GM19438 (cell line): ENCODE data around the gene TMEM138.

Experiments
- ATAC-seq: cut with Tn5 transposase; IDR thresholded peaks from one replicate; pipeline ENCODE4 v1.9.1; 2021; ENCODE audit warnings: low read depth; ENCODE audit not compliant: unreplicated experiment

Gene TMEM138

GRCh38 chr11:61361741-61362541, at the start of gene TMEM138, which contains the start of gene CYB561A3:
Gene TMEM138, plus strand, starts transcription at chr11:61362374. Its CDS starts 2,017 bp downstream, at chr11:61364391.
Gene CYB561A3, minus strand, starts transcription at chr11:61361882. Its CDS starts 5,169 bp downstream, at chr11:61356713.
- peak; percentile 74 for ATAC-seq

- no peak for ATAC-seq
These were observed 46.9 kb upstream of the TMEM138 start for GRCh38 chr11:61315260-61315659.

- ATAC-seq = no peak
These were observed 36.3 kb upstream of the TMEM138 start for GRCh38 chr11:61325649-61326414.

- ATAC-seq = no peak
These were observed 34.5 kb upstream of the TMEM138 start for GRCh38 chr11:61327669-61328071.

GRCh38 chr11:61328351-61328750, 33.8 kb upstream of the TMEM138 start:
- no peak for ATAC-seq

- ATAC-seq = no peak
These were observed 32.3 kb upstream of the TMEM138 start for GRCh38 chr11:61329871-61330270.

GRCh38 chr11:61331651-61332050, 30.5 kb upstream of the TMEM138 start:
- no peak for ATAC-seq

GRCh38 chr11:61332281-61332796, 29.8 kb upstream of the TMEM138 start:
- ATAC-seq = peak; percentile 4

GRCh38 chr11:61332797-61333549, 29.2 kb upstream of the TMEM138 start, which contains the start of the genes DDB1 and TKFC:
Gene DDB1, minus strand, starts transcription at chr11:61333105. Its CDS starts 137 bp downstream, at chr11:61332968.
Gene TKFC, plus strand, starts transcription at chr11:61333228. Its CDS starts 1,501 bp downstream, at chr11:61334729.
- peak; percentile 87 for ATAC-seq

- no peak for ATAC-seq
These were observed 28.4 kb upstream of the TMEM138 start for GRCh38 chr11:61333550-61334433.

GRCh38 chr11:61334434-61335354, 27.5 kb upstream of the TMEM138 start:
- ATAC-seq = no peak

- ATAC-seq = no peak
These were observed 26.8 kb upstream of the TMEM138 start for GRCh38 chr11:61335355-61335710.

- no peak for ATAC-seq
These were observed 25.8 kb upstream of the TMEM138 start for GRCh38 chr11:61336171-61336935.

- ATAC-seq = no peak
These were observed 24.3 kb upstream of the TMEM138 start for GRCh38 chr11:61337706-61338470.

GRCh38 chr11:61338783-61339489, 23.2 kb upstream of the TMEM138 start:
- no peak for ATAC-seq

- ATAC-seq = no peak
These were observed 22.7 kb upstream of the TMEM138 start for GRCh38 chr11:61339490-61339878.
